ENCODE results near the gene PLD1. TPM values are rescaled to one million over a fixed set of nuclear protein-coding genes. Genes with fewer than 3 reads are reported as not detected.
"Not testable (repeated sequence)": the region's sequence is repeated elsewhere in the genome, so short reads cannot be mapped to it uniquely, and the experiment has no call there.

Gene PLD1
- total RNA-seq, 2 donors from 2014 or later: 51.3 to 95.2 TPM

DNA sequence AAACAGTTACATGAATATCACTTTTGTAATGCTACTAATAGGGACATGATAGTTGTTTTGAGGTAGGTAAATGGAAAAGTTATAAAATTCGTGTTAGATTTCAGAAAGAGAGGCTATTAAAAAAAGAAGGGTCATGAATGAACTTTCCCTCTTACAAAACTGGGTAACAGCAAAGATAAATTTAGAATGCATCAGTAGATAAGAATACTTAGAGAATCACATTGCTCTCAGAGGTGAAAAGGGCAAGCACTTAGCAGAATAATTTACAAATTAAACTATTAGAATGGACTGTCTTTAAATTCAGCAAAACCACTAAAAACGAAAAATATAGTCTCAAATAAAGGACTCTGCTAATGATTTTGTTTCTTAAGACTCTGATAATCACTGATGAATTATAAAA lies 167.2 kb downstream of the PLD1 start:
- H3K4me1 ChIP-seq (ENCODE audit: control insufficient read depth in 1 of 2, low read depth in 2 of 2): peaks cover 4 to 18% of the 10 kb centered on the region in 2 donors

DNA sequence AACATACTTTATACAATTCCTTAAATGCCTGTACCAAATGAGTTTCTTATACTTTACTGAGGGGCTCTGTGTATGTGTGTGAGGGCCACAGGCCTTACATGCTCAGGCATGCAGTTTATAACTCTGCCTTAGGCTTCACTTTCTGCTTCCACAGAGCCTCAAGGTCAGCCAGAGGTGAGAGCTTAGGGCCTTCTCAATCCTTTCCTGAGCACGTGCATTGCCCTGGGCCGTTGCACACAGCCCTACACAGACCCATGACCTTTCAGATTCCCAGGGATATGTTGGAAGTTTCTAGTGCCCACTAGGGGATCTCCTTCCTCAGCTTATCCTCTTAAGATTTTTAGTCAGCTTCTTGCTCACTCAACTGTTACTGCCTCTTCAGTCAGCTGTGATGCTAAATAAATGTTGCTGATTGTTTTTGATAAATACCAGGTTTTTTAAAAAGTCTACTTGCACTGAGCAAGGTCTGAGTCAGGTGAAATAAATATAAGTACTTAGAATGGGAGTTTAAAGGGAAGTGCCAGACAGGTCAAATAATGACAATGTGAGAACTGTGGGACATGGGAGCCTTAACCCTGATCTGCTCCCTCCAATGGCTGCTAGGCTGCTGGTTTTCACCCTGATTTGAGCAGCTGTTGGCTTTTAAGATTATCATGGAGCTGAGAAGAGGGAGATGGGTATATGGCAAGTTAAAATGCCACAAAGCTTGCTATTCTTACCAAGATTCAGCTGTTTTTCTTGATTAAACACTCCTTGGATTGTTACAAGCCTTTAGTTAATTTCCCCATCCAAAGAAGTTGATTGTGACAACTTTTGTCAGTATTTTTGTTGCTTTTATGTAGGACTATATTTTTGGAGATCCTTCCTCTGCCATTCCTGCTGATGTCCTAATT lies 169.5 kb downstream of the PLD1 start:
- Histone ChIP-seq H3K36me3 (peaks cover 7% of the 10 kb centered on the region), H3K9me3 (no peaks in the 10 kb centered on the region), H3K27me3 (replicated peaks; ENCODE audit: insufficient read depth) (no peaks in the 10 kb centered on the region), H3K27ac (no peak overlapping the region), H3K4me3 (no peak overlapping the region), H3K4me1 (ENCODE audit: control insufficient read depth in 1 of 2, low read depth in 2 of 2) (peaks cover 0 to 7% of the 10 kb centered on the region in 2 donors)
- ATAC-seq (ENCODE audit: insufficient number of reproducible peaks, low FRiP score, low read depth) (no peak), DNase-seq (ENCODE audit: low spot score) (no peak)
- TF ChIP-seq, protein P1, sequence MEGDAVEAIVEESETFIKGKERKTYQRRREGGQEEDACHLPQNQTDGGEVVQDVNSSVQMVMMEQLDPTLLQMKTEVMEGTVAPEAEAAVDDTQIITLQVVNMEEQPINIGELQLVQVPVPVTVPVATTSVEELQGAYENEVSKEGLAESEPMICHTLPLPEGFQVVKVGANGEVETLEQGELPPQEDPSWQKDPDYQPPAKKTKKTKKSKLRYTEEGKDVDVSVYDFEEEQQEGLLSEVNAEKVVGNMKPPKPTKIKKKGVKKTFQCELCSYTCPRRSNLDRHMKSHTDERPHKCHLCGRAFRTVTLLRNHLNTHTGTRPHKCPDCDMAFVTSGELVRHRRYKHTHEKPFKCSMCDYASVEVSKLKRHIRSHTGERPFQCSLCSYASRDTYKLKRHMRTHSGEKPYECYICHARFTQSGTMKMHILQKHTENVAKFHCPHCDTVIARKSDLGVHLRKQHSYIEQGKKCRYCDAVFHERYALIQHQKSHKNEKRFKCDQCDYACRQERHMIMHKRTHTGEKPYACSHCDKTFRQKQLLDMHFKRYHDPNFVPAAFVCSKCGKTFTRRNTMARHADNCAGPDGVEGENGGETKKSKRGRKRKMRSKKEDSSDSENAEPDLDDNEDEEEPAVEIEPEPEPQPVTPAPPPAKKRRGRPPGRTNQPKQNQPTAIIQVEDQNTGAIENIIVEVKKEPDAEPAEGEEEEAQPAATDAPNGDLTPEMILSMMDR (IDR thresholded peaks at IDR 0.05): no peak

More for the DNA sequence above, 167.2 kb downstream of the PLD1 start:
- no peak for DNase-seq (ENCODE audit: low spot score)
- Histone ChIP-seq H3K36me3 (peaks cover 7% of the 10 kb centered on the region), H3K27ac (no peak overlapping the region), H3K4me3 (no peak overlapping the region), H3K27me3 (replicated peaks; ENCODE audit: insufficient read depth) (no peaks in the 10 kb centered on the region), H3K9me3 (no peaks in the 10 kb centered on the region)
- ATAC-seq (ENCODE audit: insufficient number of reproducible peaks, low FRiP score, low read depth): no peak
- TF ChIP-seq, protein P1 (IDR thresholded peaks at IDR 0.05): no peak

DNA sequence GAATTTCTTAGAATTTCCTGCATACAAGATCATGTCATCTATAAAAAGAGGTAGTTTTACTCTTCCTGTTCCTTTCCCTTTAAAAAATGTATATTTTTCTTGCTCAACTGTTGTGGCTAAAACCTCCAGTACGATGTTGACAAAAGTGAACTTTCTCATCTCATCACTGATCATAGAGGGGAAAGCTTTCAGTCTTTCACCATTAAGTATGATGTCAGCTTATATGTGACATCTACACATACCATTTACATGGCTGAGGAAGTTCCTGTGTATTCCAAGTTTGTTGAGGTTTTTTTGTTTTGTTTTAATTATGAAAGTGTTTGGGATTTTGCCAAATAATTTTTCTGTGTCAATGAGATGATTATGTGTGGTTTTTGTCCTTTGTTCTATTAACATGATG lies 173.6 kb downstream of the PLD1 start:
- DNase-seq (ENCODE audit: low spot score): no peak
- no peak overlapping the region for H3K27ac ChIP-seq
- peaks cover 0 to 7% of the 10 kb centered on the region in 2 donors for H3K4me1 ChIP-seq (ENCODE audit: control insufficient read depth in 1 of 2, low read depth in 2 of 2)
- no peaks in the 10 kb centered on the region for H3K9me3 ChIP-seq
- H3K36me3 ChIP-seq: peaks cover 3% of the 10 kb centered on the region
- TF ChIP-seq, protein P1 (IDR thresholded peaks at IDR 0.05): no peak
- H3K4me3 ChIP-seq: no peak overlapping the region
- no peak for ATAC-seq (ENCODE audit: insufficient number of reproducible peaks, low FRiP score, low read depth)
- H3K27me3 ChIP-seq (replicated peaks; ENCODE audit: insufficient read depth): no peaks in the 10 kb centered on the region

DNA sequence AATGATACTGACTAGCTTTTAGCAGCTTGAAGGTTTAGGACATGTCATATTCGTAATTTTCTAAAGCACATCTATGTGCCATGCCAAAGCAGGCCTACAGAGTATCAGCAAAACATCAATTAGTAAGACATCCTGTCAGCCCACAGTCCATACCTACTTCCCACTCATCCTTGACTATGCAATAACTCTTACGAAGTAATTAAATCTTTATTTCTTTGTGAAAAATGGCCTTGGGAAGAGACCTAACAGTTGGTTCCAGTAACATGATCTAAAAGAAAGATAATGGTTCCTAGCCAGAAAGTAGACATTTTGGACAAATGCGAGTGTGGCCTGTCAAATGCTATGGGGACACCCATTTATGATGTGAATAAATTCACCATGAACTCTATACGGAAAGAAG lies 177.5 kb downstream of the PLD1 start:
- no peak for ATAC-seq (ENCODE audit: insufficient number of reproducible peaks, low FRiP score, low read depth)
- H3K27ac ChIP-seq: no peak overlapping the region
- no peaks in the 10 kb centered on the region for H3K9me3 ChIP-seq
- H3K4me1 ChIP-seq (ENCODE audit: control insufficient read depth in 1 of 2, low read depth in 2 of 2): no peaks in the 10 kb centered on the region
- H3K4me3 ChIP-seq: no peak overlapping the region
- TF ChIP-seq, protein P1 (IDR thresholded peaks at IDR 0.05): no peak
- H3K27me3 ChIP-seq (replicated peaks; ENCODE audit: insufficient read depth): no peaks in the 10 kb centered on the region
- no peak for DNase-seq (ENCODE audit: low spot score)
- no peaks in the 10 kb centered on the region for H3K36me3 ChIP-seq

DNA sequence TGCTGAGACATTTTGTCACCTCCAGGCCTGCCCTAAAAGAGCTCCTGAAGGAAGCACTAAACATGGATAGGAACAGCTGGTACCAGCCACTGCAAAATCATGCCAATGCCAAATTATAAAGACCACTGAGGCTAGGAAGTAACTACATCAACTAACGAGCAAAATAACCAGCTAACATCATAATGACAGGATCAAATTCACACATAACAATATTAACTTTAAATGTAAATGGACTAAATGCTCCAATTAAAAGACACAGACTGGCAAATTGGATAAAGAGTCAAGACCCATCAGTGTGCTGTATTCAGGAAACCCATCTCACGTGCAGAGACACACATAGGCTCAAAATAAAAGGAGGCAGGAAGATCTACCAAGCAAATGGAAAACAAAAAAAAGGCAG lies 183.5 kb downstream of the PLD1 start:
- H3K9me3 ChIP-seq; H3K4me3 ChIP-seq; H3K4me1 ChIP-seq (ENCODE audit: control insufficient read depth in 1 of 2, low read depth in 2 of 2); H3K36me3 ChIP-seq; DNase-seq (ENCODE audit: low spot score); H3K27me3 ChIP-seq (replicated peaks; ENCODE audit: insufficient read depth); ATAC-seq (ENCODE audit: insufficient number of reproducible peaks, low FRiP score, low read depth); H3K27ac ChIP-seq: not testable (repeated sequence)

Data from thoracic aorta (tissue), 2 donors.